Peyer's patch (tissue), 4 donors: ENCODE measurements around the gene RAD17.
"Not testable (repeated sequence)": the region's sequence is repeated elsewhere in the genome, so short reads cannot be mapped to it uniquely, and the experiment has no call there.

Experiments
- CTCF ChIP-seq, 6 experiments: fragments of 450-650 bp in 4 of 6; fragments of 200-600 bp in 2 of 6; sonication (generic) in 1 of 6; IDR thresholded peaks; one replicate each; pipeline ENCODE4 v1.5.1; 2017 to 2019; ENCODE audit warnings: antibody characterized with exemption in 6 of 6, mild to moderate bottlenecking in 3 of 6, moderate library complexity in 1 of 6
- POLR2A ChIP-seq, 2 donors: fragments of 450-650 bp; IDR thresholded peaks; one replicate each; pipeline ENCODE4 v1.5.1; 2017; ENCODE audit warnings: antibody characterized with exemption in 2 of 2, mild to moderate bottlenecking in 2 of 2, moderate library complexity in 2 of 2

GRCh38 chr5:69455428-69455988 is 85.9 kb downstream of the RAD17 start:
- not testable (repeated sequence) for TF ChIP-seq POLR2A, CTCF (IDR thresholded peaks at IDR 0.05)
